ENCODE measurements around the gene MINK1.

Gene MINK1

GRCh38 chr17:4872786-4873185, 39.6 kb downstream of the MINK1 start:
- no peak for DNase-seq (ENCODE audit: low read depth)

DNA sequence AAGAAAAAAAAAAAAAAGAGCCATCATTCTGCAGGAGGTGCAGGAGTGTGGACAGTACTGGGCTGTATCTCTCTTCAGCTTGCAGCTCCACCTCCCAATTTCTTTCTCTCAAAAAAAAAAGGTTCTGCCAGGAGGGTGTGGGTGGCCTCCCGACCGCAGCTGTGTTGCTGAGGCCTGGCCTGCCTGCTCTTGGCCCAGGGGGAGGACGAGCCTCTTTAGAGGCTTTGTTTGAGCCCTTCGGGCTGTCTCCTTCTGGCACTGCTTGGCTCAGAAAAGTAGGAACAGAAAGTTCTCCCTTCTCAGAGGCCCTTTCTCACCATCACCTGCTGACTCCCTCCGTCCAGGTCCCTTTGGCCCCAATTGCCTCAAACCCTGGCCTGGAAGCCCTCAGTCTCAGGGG, 43.9 kb downstream of the MINK1 start:
- DNase-seq (ENCODE audit: low read depth), result no peak

GRCh38 chr17:4879601-4880000, 46.5 kb downstream of the MINK1 start:
- no peak for DNase-seq (ENCODE audit: low read depth)

DNA sequence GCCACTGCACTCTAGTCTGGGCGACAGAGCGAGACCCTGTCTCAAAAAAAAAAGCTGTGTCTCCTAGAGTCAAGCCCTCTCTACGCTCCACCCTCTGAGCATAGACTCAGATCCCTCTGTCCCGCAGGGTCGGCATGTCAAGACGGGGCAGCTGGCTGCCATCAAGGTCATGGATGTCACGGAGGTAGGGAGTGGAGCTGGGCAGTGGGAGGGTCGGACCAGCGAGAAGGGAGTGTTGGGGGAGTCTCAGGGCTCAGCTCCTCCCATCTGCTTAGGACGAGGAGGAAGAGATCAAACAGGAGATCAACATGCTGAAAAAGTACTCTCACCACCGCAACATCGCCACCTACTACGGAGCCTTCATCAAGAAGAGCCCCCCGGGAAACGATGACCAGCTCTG, 47.7 kb downstream of the MINK1 start:
- DNase-seq (ENCODE audit: low read depth), result no peak

GRCh38 chr17:4881761-4882555, 48.8 kb downstream of the MINK1 start:
- peak; percentile 36 for DNase-seq (ENCODE audit: low read depth)

DNA sequence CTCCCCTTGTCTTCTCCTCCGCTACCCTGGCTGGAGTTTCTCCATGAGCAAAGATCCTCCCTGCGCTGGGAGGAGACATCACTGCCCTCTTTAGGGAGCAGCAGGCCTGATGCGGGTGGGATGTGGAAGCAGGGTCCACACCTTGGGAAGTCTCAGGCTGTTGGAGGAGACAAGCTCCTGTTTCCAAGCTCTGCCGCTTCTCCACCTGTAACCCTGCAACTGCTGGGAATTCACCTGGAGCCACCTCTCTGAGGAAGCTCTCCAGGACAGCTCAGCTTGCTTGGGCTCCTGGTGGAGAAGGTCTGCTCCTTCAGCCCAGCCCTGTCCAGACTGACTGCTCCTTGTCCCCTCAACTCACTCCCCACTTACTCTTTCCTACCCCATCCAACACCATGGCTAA, 51.3 kb downstream of the MINK1 start:
- no peak for DNase-seq (ENCODE audit: low read depth)

DNA sequence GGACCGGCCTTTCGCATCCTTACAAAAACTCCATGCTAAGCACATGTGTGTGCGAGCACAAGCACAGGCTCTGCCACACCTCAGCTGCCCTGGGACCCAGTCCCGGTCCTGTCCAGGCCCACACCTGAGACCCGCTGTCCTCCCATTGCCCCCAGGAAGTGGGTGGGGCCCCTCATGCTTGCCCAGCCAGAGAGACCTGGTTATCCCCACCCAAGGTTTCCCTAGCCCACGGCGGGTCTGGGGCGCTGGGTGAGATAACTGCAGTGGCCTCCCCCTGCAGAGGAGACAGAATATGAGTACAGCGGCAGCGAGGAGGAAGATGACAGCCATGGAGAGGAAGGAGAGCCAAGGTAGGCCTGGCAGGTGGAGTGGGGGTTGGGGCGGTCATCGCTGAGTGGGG, 53.7 kb downstream of the MINK1 start:
- DNase-seq (ENCODE audit: low read depth), result no peak

- no peak for DNase-seq (ENCODE audit: low read depth)
Measured at GRCh38 chr17:4887581-4887980, 54.4 kb downstream of the MINK1 start.

DNA sequence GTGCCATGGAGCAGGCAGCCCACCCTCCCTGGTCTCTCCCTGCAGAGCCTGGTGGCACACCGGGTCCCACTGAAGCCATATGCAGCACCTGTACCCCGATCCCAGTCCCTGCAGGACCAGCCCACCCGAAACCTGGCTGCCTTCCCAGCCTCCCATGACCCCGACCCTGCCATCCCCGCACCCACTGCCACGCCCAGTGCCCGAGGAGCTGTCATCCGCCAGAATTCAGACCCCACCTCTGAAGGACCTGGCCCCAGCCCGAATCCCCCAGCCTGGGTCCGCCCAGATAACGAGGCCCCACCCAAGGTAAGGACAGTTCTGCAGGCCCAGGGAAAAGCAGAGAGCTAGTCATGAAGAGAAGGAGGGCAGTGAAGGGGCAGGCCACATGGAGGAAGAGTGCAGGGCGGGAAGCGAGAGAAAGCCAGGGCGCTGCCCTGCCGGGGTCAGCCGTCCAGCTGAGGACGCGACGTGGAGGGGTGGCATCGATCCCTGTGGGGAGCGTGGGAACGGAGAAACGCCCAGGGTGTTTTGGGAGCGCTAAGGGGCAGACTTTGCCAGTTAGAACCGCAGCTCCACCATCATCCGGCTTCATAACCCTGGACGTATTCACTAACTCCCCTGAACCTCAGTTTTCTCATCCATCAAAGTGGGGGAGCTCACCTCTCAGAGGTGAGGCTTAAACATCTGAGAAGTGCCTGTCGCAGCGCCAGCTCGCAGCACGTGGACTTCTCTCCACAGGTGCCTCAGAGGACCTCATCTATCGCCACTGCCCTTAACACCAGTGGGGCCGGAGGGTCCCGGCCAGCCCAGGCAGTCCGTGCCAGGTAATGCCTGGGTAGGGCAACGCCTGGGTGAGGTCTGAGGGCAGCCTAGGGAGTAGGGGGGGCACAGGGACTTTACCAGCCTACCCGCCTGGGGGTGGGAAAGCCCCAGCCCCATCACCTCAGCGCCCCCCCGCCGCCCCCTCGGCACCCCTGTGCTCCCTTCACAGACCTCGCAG, 58.6 kb downstream of the MINK1 start:
- DNase-seq (ENCODE audit: low read depth), result no peak

GRCh38 chr17:4892499-4893221, 59.5 kb downstream of the MINK1 start:
- no peak for DNase-seq (ENCODE audit: low read depth)

DNA sequence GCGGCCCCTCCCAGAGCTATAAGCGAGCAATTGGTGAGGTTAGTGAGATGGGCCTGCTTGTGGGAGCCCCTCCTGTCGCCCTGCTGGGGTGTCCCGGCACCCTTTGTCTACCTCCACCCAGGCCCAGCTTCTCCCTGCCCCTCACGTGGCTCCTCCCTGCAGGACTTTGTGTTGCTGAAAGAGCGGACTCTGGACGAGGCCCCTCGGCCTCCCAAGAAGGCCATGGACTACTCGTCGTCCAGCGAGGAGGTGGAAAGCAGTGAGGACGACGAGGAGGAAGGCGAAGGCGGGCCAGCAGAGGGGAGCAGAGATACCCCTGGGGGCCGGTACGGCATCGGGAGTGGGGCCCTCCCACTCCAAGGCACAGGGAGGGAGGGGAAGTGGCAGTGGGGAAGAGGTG, 60.1 kb downstream of the MINK1 start:
- DNase-seq (ENCODE audit: low read depth), result no peak

DNA sequence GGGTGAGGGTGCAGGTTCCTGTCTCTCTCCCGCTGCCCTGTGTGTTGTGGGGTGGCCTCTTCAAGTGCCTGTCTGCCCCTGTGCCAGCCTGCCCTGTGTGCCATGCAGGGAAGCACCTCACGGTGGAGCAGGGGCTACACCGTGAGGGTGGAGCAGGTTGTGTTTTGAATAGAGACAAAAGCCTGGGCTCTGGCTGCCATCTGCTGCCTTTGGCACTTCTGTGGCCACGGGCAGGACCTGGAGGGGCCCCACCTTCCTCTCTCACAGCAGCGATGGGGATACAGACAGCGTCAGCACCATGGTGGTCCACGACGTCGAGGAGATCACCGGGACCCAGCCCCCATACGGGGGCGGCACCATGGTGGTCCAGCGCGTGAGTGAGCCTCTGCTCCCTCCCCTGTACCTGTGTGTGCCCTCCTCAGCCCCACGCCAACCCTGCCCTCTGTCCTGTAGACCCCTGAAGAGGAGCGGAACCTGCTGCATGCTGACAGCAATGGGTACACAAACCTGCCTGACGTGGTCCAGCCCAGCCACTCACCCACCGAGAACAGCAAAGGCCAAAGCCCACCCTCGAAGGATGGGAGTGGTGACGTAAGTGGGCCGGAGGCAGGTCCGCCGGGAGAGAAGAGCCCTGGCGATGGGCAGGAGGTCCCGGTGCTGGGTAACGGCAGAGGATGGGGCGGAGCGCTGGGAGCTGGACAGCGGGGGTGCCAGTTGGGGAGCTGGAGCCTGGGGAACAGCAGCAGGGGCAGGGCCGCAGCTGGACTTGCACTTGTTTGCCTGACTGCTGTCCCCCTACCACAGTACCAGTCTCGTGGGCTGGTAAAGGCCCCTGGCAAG, 60.8 kb downstream of the MINK1 start:
- no peak for DNase-seq (ENCODE audit: low read depth)

GRCh38 chr17:4895121-4895520, 62.0 kb downstream of the MINK1 start:
- DNase-seq (ENCODE audit: low read depth), result no peak

DNA sequence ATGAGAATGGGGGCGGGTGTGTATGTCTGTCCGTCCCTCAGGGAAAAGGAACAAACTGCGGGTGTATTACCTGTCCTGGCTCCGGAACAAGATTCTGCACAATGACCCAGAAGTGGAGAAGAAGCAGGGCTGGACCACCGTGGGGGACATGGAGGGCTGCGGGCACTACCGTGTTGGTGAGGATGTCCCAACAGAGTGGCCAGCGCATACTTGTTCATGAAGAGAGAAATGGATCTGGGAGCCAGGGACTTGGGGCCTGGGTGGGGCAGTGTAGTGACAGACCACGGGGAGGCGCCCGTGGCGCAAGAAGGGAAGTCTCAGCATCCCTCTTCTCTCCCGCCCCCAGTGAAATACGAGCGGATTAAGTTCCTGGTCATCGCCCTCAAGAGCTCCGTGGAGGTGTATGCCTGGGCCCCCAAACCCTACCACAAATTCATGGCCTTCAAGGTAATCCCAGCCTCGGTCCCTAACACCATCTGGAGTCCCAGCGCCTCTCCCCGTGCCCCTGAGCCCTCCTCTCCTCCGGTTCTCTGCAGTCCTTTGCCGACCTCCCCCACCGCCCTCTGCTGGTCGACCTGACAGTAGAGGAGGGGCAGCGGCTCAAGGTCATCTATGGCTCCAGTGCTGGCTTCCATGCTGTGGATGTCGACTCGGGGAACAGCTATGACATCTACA, 62.7 kb downstream of the MINK1 start:
- no peak for DNase-seq (ENCODE audit: low read depth)

- DNase-seq (ENCODE audit: low read depth), result no peak
Measured at GRCh38 chr17:4896332-4897197, 63.4 kb downstream of the MINK1 start.

DNA sequence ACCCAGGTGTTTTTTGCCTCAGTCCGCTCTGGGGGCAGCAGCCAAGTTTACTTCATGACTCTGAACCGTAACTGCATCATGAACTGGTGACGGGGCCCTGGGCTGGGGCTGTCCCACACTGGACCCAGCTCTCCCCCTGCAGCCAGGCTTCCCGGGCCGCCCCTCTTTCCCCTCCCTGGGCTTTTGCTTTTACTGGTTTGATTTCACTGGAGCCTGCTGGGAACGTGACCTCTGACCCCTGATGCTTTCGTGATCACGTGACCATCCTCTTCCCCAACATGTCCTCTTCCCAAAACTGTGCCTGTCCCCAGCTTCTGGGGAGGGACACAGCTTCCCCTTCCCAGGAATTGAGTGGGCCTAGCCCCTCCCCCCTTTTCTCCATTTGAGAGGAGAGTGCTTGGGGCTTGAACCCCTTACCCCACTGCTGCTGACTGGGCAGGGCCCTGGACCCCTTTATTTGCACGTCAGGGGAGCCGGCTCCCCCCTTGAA, 64.1 kb downstream of the MINK1 start:
- DNase-seq (ENCODE audit: low read depth), result no peak

DNA sequence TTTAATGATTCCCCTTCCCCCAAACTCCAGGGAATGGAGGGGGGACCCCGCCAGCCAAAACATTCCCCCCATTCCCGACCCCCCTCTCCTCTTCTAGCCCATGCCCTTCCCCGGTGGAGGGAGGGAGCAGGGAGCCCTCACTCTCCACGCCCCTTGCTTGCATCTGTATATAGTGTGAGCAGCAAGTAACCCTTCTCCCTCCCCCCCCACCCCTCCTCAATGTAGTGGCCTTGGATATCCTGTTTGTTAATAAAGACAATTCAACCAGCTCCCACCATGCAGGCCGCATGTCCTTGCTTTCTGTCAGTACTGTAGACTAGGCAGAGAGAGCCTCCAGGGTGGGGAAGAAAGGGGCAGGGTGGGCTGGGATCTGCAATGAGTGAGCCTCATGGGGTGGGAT, 64.6 kb downstream of the MINK1 start:
- no peak for DNase-seq (ENCODE audit: low read depth)

GRCh38 chr17:4898351-4898750, 65.2 kb downstream of the MINK1 start:
- no peak for DNase-seq (ENCODE audit: low read depth)

- DNase-seq (ENCODE audit: low read depth), result no peak
Measured at GRCh38 chr17:4898927-4899326, 65.8 kb downstream of the MINK1 start.
